ENCODE measurements around the gene NUP93. TPM values are rescaled to one million over a fixed set of nuclear protein-coding genes. Genes with fewer than 3 reads are reported as not detected.
"Not testable (repeated sequence)": the region's sequence is repeated elsewhere in the genome, so short reads cannot be mapped to it uniquely, and the experiment has no call there.

Gene NUP93
- total RNA-seq, 2 experiments from 2014 or later, result 45.6 to 47.2 TPM

- peaks cover 4% of the 10 kb centered on the region for H3K36me3 ChIP-seq (ENCODE audit: insufficient read depth, low read length)
- intact Hi-C loops (cut with DNase I, micrococcal nuclease), result no loop called here
- no peak overlapping the region for H3K4me3 Mint-ChIP-seq
- H3K4me3 ChIP-seq (ENCODE audit: low read length), result no peak overlapping the region
- CTCF ChIA-PET, result no interaction called here
- H3K27ac Mint-ChIP-seq, result no peak overlapping the region
- H3K4me1 Mint-ChIP-seq (ENCODE audit: low read depth), result no peaks in the 10 kb centered on the region
- DNase-seq (no peak), ATAC-seq (ENCODE audit: poor library complexity) (no peak)
- H3K4me1 ChIP-seq (ENCODE audit: insufficient read depth, low read length), result no peaks in the 10 kb centered on the region
- no peaks in the 10 kb centered on the region for H3K27me3 Mint-ChIP-seq
- no peak overlapping the region for H3K27ac ChIP-seq (ENCODE audit: low read depth in 1 of 2, low read length in 2 of 2)
- H3K9me3 ChIP-seq (ENCODE audit: control insufficient read depth in 1 of 2, insufficient read depth in 1 of 2, low read length in 2 of 2), result no peaks in the 10 kb centered on the region
- H3K27me3 ChIP-seq (ENCODE audit: control insufficient read depth in 1 of 2, insufficient read depth in 2 of 2, low read length in 2 of 2), result no peaks in the 10 kb centered on the region
- H3K9me3 Mint-ChIP-seq, result no peaks in the 10 kb centered on the region
- TF ChIP-seq CTCF (IDR thresholded peaks at IDR 0.05), result no peak
- peaks cover 10% of the 10 kb centered on the region for H3K36me3 Mint-ChIP-seq (ENCODE audit: low read depth)
- POLR2A ChIA-PET, result no interaction called here
These were observed 65.1 kb downstream of the NUP93 start for GRCh38 chr16:56795011-56795410.

- intact Hi-C loops (cut with DNase I, micrococcal nuclease); H3K36me3 ChIP-seq (ENCODE audit: insufficient read depth, low read length); POLR2A ChIA-PET; H3K4me3 ChIP-seq (ENCODE audit: low read length); H3K27ac ChIP-seq (ENCODE audit: low read depth in 1 of 2, low read length in 2 of 2); H3K27me3 ChIP-seq (ENCODE audit: control insufficient read depth in 1 of 2, insufficient read depth in 2 of 2, low read length in 2 of 2); H3K4me3 Mint-ChIP-seq; H3K4me1 ChIP-seq (ENCODE audit: insufficient read depth, low read length); H3K27ac Mint-ChIP-seq; H3K4me1 Mint-ChIP-seq (ENCODE audit: low read depth); CTCF ChIA-PET; H3K9me3 ChIP-seq (ENCODE audit: control insufficient read depth in 1 of 2, insufficient read depth in 1 of 2, low read length in 2 of 2); H3K27me3 Mint-ChIP-seq; H3K9me3 Mint-ChIP-seq; DNase-seq; ATAC-seq (ENCODE audit: poor library complexity): not testable (repeated sequence)
- H3K36me3 Mint-ChIP-seq (ENCODE audit: low read depth), result peaks cover 14% of the 10 kb centered on the region
These were observed 67.1 kb downstream of the NUP93 start for GRCh38 chr16:56797038-56797437.

GRCh38 chr16:56797861-56798260 is 67.9 kb downstream of the NUP93 start:
- no peak for ATAC-seq (ENCODE audit: poor library complexity)
- H3K4me1 Mint-ChIP-seq (ENCODE audit: low read depth), result no peaks in the 10 kb centered on the region
- H3K36me3 Mint-ChIP-seq (ENCODE audit: low read depth), result peaks cover 17% of the 10 kb centered on the region
- POLR2A ChIA-PET, result no interaction called here
- no peaks in the 10 kb centered on the region for H3K9me3 Mint-ChIP-seq
- intact Hi-C loops (cut with DNase I, micrococcal nuclease), result no loop called here
- no peaks in the 10 kb centered on the region for H3K27me3 Mint-ChIP-seq
- H3K27me3 ChIP-seq (ENCODE audit: control insufficient read depth in 1 of 2, insufficient read depth in 2 of 2, low read length in 2 of 2), result no peaks in the 10 kb centered on the region
- no peak for DNase-seq
- TF ChIP-seq CTCF (IDR thresholded peaks at IDR 0.05), result no peak
- H3K27ac Mint-ChIP-seq, result no peak overlapping the region
- peaks cover 4% of the 10 kb centered on the region for H3K36me3 ChIP-seq (ENCODE audit: insufficient read depth, low read length)
- H3K9me3 ChIP-seq (ENCODE audit: control insufficient read depth in 1 of 2, insufficient read depth in 1 of 2, low read length in 2 of 2), result no peaks in the 10 kb centered on the region
- no peak overlapping the region for H3K4me3 ChIP-seq (ENCODE audit: low read length)
- H3K4me1 ChIP-seq (ENCODE audit: insufficient read depth, low read length), result no peaks in the 10 kb centered on the region
- no peak overlapping the region for H3K27ac ChIP-seq (ENCODE audit: low read depth in 1 of 2, low read length in 2 of 2)
- H3K4me3 Mint-ChIP-seq, result no peak overlapping the region
- CTCF ChIA-PET, result no interaction called here

- Mint-ChIP-seq H3K4me1 (ENCODE audit: low read depth) (no peaks in the 10 kb centered on the region), H3K27ac (no peak overlapping the region), H3K27me3 (no peaks in the 10 kb centered on the region), H3K9me3 (no peaks in the 10 kb centered on the region), H3K4me3 (no peak overlapping the region), H3K36me3 (ENCODE audit: low read depth) (peaks cover 19% of the 10 kb centered on the region)
- H3K9me3 ChIP-seq (ENCODE audit: control insufficient read depth in 1 of 2, insufficient read depth in 1 of 2, low read length in 2 of 2), result no peaks in the 10 kb centered on the region
- peaks cover 4% of the 10 kb centered on the region for H3K36me3 ChIP-seq (ENCODE audit: insufficient read depth, low read length)
- POLR2A ChIA-PET, result no interaction called here
- H3K27ac ChIP-seq (ENCODE audit: low read depth in 1 of 2, low read length in 2 of 2), result no peak overlapping the region
- CTCF ChIA-PET, result interaction anchor here (2.4 kb wide), 1 partner anchor 21 kb away, joined by 6 read pairs; no protein-coding TSS in a partner anchor
- no peak for ATAC-seq (ENCODE audit: poor library complexity)
- no peaks in the 10 kb centered on the region for H3K27me3 ChIP-seq (ENCODE audit: control insufficient read depth in 1 of 2, insufficient read depth in 2 of 2, low read length in 2 of 2)
- no peak overlapping the region for H3K4me3 ChIP-seq (ENCODE audit: low read length)
- no peak for DNase-seq
- H3K4me1 ChIP-seq (ENCODE audit: insufficient read depth, low read length), result no peaks in the 10 kb centered on the region
- intact Hi-C loops (cut with DNase I, micrococcal nuclease), result no loop called here
- no peak for TF ChIP-seq CTCF (IDR thresholded peaks at IDR 0.05)
These were observed 69.0 kb downstream of the NUP93 start for GRCh38 chr16:56798955-56799354.

Measured in CD4-positive, alpha-beta T cell (primary cell).